Measurements from ENCODE around the gene UGT1A9.

UGT1A9 gene

GRCh38 chr2:233798335-233799086 is 126.8 kb downstream of the UGT1A9 start:
- no peak for DNase-seq (ENCODE audit: low spot score)

GRCh38 chr2:233799087-233799665 is 127.5 kb downstream of the UGT1A9 start:
- DNase-seq (ENCODE audit: low spot score), result no peak

- DNase-seq (ENCODE audit: low spot score), result no peak
Measured at GRCh38 chr2:233799716-233800115, 128.0 kb downstream of the UGT1A9 start.

GRCh38 chr2:233800208-233800607 is 128.5 kb downstream of the UGT1A9 start:
- no peak for DNase-seq (ENCODE audit: low spot score)

- peak; percentile 26 for DNase-seq (ENCODE audit: low spot score)
Measured at GRCh38 chr2:233801357-233802131, 129.8 kb downstream of the UGT1A9 start.

GRCh38 chr2:233802132-233802815 is 130.6 kb downstream of the UGT1A9 start:
- DNase-seq (ENCODE audit: low spot score), result no peak

GRCh38 chr2:233803292-233803911 is 131.7 kb downstream of the UGT1A9 start:
- no peak for DNase-seq (ENCODE audit: low spot score)

GRCh38 chr2:233803994-233804393 is 132.3 kb downstream of the UGT1A9 start:
- DNase-seq (ENCODE audit: low spot score), result no peak

- no peak for DNase-seq (ENCODE audit: low spot score)
Measured at GRCh38 chr2:233807215-233807865, 135.6 kb downstream of the UGT1A9 start.

- DNase-seq (ENCODE audit: low spot score), result no peak
Measured at GRCh38 chr2:233807966-233808935, 136.6 kb downstream of the UGT1A9 start.

GRCh38 chr2:233810385-233810784 is 138.7 kb downstream of the UGT1A9 start:
- no peak for DNase-seq (ENCODE audit: low spot score)

- no peak for DNase-seq (ENCODE audit: low spot score)
Measured at GRCh38 chr2:233811087-233811486, 139.4 kb downstream of the UGT1A9 start.

- no peak for DNase-seq (ENCODE audit: low spot score)
Measured at GRCh38 chr2:233811732-233812131, 140.0 kb downstream of the UGT1A9 start.

- DNase-seq (ENCODE audit: low spot score), result no peak
Measured at GRCh38 chr2:233813236-233814055, 141.7 kb downstream of the UGT1A9 start.

- peak; percentile 30 for DNase-seq (ENCODE audit: low spot score)
Measured at GRCh38 chr2:233814056-233814835, 142.5 kb downstream of the UGT1A9 start.

- DNase-seq (ENCODE audit: low spot score), result no peak
Measured at GRCh38 chr2:233815861-233816260, 144.2 kb downstream of the UGT1A9 start.

GRCh38 chr2:233816334-233816733 is 144.6 kb downstream of the UGT1A9 start:
- no peak for DNase-seq (ENCODE audit: low spot score)

- no peak for DNase-seq (ENCODE audit: low spot score)
Measured at GRCh38 chr2:233816771-233817170, 145.1 kb downstream of the UGT1A9 start.
